Endothelial cell of umbilical vein (primary cell): ENCODE results near the gene LRP10.

Experiments used
- CTCF ChIP-seq, 2 donors: IDR thresholded peaks; 1 replicate in 1 of 2; 2 replicates in 1 of 2; pipeline ENCODE4 v1.5.1; 2011; ENCODE audit warnings: low read length in 2 of 2, mild to moderate bottlenecking in 2 of 2, moderate library complexity in 2 of 2, control low read depth in 1 of 2, inconsistent platforms in 1 of 2, low read depth in 1 of 2; ENCODE audit not compliant: insufficient read depth in 1 of 2; ENCODE audit errors: extremely low read depth in 1 of 2
- POLR2A ChIP-seq: IDR thresholded peaks from 2 replicates; pipeline ENCODE4 v1.6.1; 2012; ENCODE audit warnings: low read depth, mild to moderate bottlenecking, control low read depth, low read length

GRCh38 chr14:22841769-22842168, 29.8 kb upstream of the LRP10 start:
- TF ChIP-seq CTCF (IDR thresholded peaks at IDR 0.05; ENCODE audit: extremely low read depth in 1 of 2, insufficient read depth in 1 of 2, low read depth in 1 of 2, low read length in 2 of 2) (no peak), POLR2A (no peak)
